Measurements from ENCODE around the gene ZNRF2. TPM values are rescaled to one million over a fixed set of nuclear protein-coding genes. Genes with fewer than 3 reads are reported as not detected.

The ZNRF2 gene
- total and polyA plus RNA-seq, 2 of the 4 experiments (the other 2 are of a cell fraction) = 0.31 to 0.54 TPM

- Histone ChIP-seq H4K5ac (ENCODE audit: low read depth, low read length) (no peak overlapping the region), H3K27ac (ENCODE audit: insufficient read depth, low read length) (no peak overlapping the region), H2AFZ (replicated peaks; ENCODE audit: low read length, poor library complexity) (no peak overlapping the region), H3K9ac (ENCODE audit: low read depth, low read length) (no peak overlapping the region), H3K4me2 (ENCODE audit: low read depth, low read length) (no peak overlapping the region), H3K4me3 (ENCODE audit: insufficient read depth, low read depth, low read length) (no peak overlapping the region), H3K9me1 (ENCODE audit: insufficient read depth, low read length) (no peaks in the 10 kb centered on the region), H3K36me3 (ENCODE audit: control insufficient read depth, insufficient read depth, low read length) (no peaks in the 10 kb centered on the region), H2BK120ac (ENCODE audit: low read depth, low read length) (no peak overlapping the region), H3K79me1 (ENCODE audit: low read depth in 1 of 2, low read length in 2 of 2) (no peaks in the 10 kb centered on the region), H2BK15ac (ENCODE audit: low read depth, low read length) (no peak overlapping the region), H3K23ac (ENCODE audit: low read depth, low read length) (no peak overlapping the region), H3K56ac (ENCODE audit: extremely low read depth, insufficient read depth, low read length) (no peak overlapping the region), H2AK9ac (replicated peaks; ENCODE audit: low read depth, low read length, poor library complexity) (no peak overlapping the region), H3K9me3 (ENCODE audit: control insufficient read depth, insufficient read depth, low read length) (no peaks in the 10 kb centered on the region), H2BK20ac (ENCODE audit: low read depth, low read length) (no peak overlapping the region), H4K20me1 (ENCODE audit: insufficient read depth, low read length) (no peaks in the 10 kb centered on the region), H3K27me3 (ENCODE audit: control insufficient read depth, insufficient read depth, low read length) (no peaks in the 10 kb centered on the region), H3K18ac (ENCODE audit: low read depth, low read length) (no peak overlapping the region), H2BK5ac (ENCODE audit: low read depth, low read length, poor library complexity, severe bottlenecking) (no peak overlapping the region), H4K8ac (ENCODE audit: low read depth in 2 of 2, low read length in 2 of 2) (no peak overlapping the region), H3K14ac (replicated peaks; ENCODE audit: low read depth, low read length) (no peak overlapping the region), H3K4me1 (ENCODE audit: control insufficient read depth, insufficient read depth, low read length) (no peaks in the 10 kb centered on the region; the same call in 1 of the 2 replicates), H3K4ac (ENCODE audit: low read depth, low read length) (no peak overlapping the region), H4K91ac (ENCODE audit: insufficient read depth, low read depth, low read length) (no peak overlapping the region), H2AK5ac (ENCODE audit: low read depth, low read length) (no peak overlapping the region)
- CTCF ChIA-PET = interaction anchor here (0.6 kb wide), 1 partner anchor 8 kb away, joined by 3 read pairs; no protein-coding TSS in a partner anchor
- WGBS, 2 experiments (ENCODE audit: extremely low coverage in 2 of 2, insufficient read length in 1 of 2) = no CpG with 5 or more reads among the region's 2 CpGs
- POLR2A ChIA-PET (ENCODE audit: unreplicated experiment) = no interaction called here
- dilution Hi-C loops (cut with HindIII; ENCODE audit: low sequenced_read_pairs, unreplicated experiment) = no loop called here
- intact Hi-C loops (cut with micrococcal nuclease) = no loop called here
- no peak for ATAC-seq (ENCODE audit: low read depth)
- TF ChIP-seq CHD1 (IDR thresholded peaks at IDR 0.05; ENCODE audit: low read depth, low read length) (no peak), MAZ (IDR thresholded peaks at IDR 0.05; ENCODE audit: borderline replicate concordance, low read depth, low read length) (no peak), RCOR1 (IDR thresholded peaks at IDR 0.05; ENCODE audit: insufficient replicate concordance, low read length) (no peak), CTCF (conservative IDR thresholded peaks at IDR 0.05; ENCODE audit: low read depth, low read length) (no peak), FOS (IDR thresholded peaks at IDR 0.05; ENCODE audit: low read depth, low read length) (no peak), MXI1 (IDR thresholded peaks at IDR 0.05; ENCODE audit: borderline replicate concordance, low read depth, low read length) (no peak)
- in situ Hi-C loops (cut with MboI; ENCODE audit: low sequenced_read_pairs) = no loop called here
- no TSS peak for BruUV-seq (replicated peaks)
- no peak for DNase-seq
Measured at GRCh38 chr7:30332549-30332948, 48.2 kb downstream of the ZNRF2 start.

Measured in IMR-90 (cell line).